ENCODE data around the gene IFNG. TPM values are rescaled to one million over a fixed set of nuclear protein-coding genes. Genes with fewer than 3 reads are reported as not detected.

Gene IFNG
- polyA plus RNA-seq, 1 donor (not counting 4 experiments of a cell fraction or from before 2014, with no cell fraction given), result not detected

GRCh38 chr12:68131867-68132414 lies 27.6 kb downstream of the IFNG start:
- FAIRE-seq, result peak; percentile 97
- Histone ChIP-seq H3K4me2 (ENCODE audit: control insufficient read depth, extremely low read depth, insufficient read depth, low read depth, low read length) (no peak overlapping the region), H3K4me3 (ENCODE audit: control insufficient read depth in 2 of 3, extremely low read depth in 1 of 3, insufficient read depth in 2 of 3, low read depth in 1 of 3, low read length in 3 of 3) (no peak overlapping the region), H3K79me2 (ENCODE audit: control insufficient read depth, insufficient read depth, low read length) (no peaks in the 10 kb centered on the region), H3K9me3 (ENCODE audit: control insufficient read depth, low read depth, low read length) (no peaks in the 10 kb centered on the region), H3K27me3 (ENCODE audit: control insufficient read depth, extremely low read depth, insufficient read depth, low read length) (no peaks in the 10 kb centered on the region), H4K20me1 (ENCODE audit: control insufficient read depth, extremely low read depth, insufficient read depth, low read length) (no peaks in the 10 kb centered on the region), H3K36me3 (ENCODE audit: control insufficient read depth in 2 of 2, extremely low read depth in 1 of 2, insufficient read depth in 2 of 2, low read length in 2 of 2) (no peaks in the 10 kb centered on the region), H3K27ac (ENCODE audit: control insufficient read depth, insufficient read depth, low read length) (no peak overlapping the region), H3K9ac (ENCODE audit: control insufficient read depth, extremely low read depth, insufficient read depth, low read length) (no peak overlapping the region), H2AFZ (ENCODE audit: control insufficient read depth, low read length) (peak overlapping the region; percentile 57), H3K9me1 (ENCODE audit: control insufficient read depth, extremely low read depth, insufficient read depth, low read length) (no peaks in the 10 kb centered on the region), H3K4me1 (ENCODE audit: control insufficient read depth, extremely low read depth, insufficient read depth, low read length) (peaks cover 9% of the 10 kb centered on the region)
- no peak for TF ChIP-seq CTCF (optimal IDR thresholded peaks at IDR 0.05 in 1 of 3, IDR thresholded peaks at IDR 0.05 in 1 of 3, conservative IDR thresholded peaks at IDR 0.05 in 1 of 3; ENCODE audit: extremely low read depth in 1 of 3, insufficient read depth in 2 of 3, low read length in 3 of 3)
- no peak for TF ChIP-seq EZH2 (IDR thresholded peaks at IDR 0.05; ENCODE audit: low read length)
- DNase-seq (ENCODE audit: low read depth, low spot score), result peak; percentile 17
- dilution Hi-C loops (cut with MboI; ENCODE audit: extremely low pct_ligation_motif_present, low sequenced_read_pairs), result no loop called here

- DNase-seq (ENCODE audit: low read depth, low spot score), result no peak
These were observed 29.6 kb downstream of the IFNG start for GRCh38 chr12:68129979-68130378.

More at GRCh38 chr12:68129979-68130378, 29.6 kb downstream of the IFNG start:
- H3K27me3 ChIP-seq (ENCODE audit: control insufficient read depth, extremely low read depth, insufficient read depth, low read length), result no peaks in the 10 kb centered on the region
- no peaks in the 10 kb centered on the region for H4K20me1 ChIP-seq (ENCODE audit: control insufficient read depth, extremely low read depth, insufficient read depth, low read length)
- H3K4me3 ChIP-seq (ENCODE audit: control insufficient read depth in 2 of 3, extremely low read depth in 1 of 3, insufficient read depth in 2 of 3, low read depth in 1 of 3, low read length in 3 of 3), result no peak overlapping the region
- no peak overlapping the region for H3K9ac ChIP-seq (ENCODE audit: control insufficient read depth, extremely low read depth, insufficient read depth, low read length)
- dilution Hi-C loops (cut with MboI; ENCODE audit: extremely low pct_ligation_motif_present, low sequenced_read_pairs), result no loop called here
- no peaks in the 10 kb centered on the region for H3K9me3 ChIP-seq (ENCODE audit: control insufficient read depth, low read depth, low read length)
- no peak overlapping the region for H2AFZ ChIP-seq (ENCODE audit: control insufficient read depth, low read length)
- H3K9me1 ChIP-seq (ENCODE audit: control insufficient read depth, extremely low read depth, insufficient read depth, low read length), result no peaks in the 10 kb centered on the region
- H3K36me3 ChIP-seq (ENCODE audit: control insufficient read depth in 2 of 2, extremely low read depth in 1 of 2, insufficient read depth in 2 of 2, low read length in 2 of 2), result no peaks in the 10 kb centered on the region
- no peak for TF ChIP-seq EZH2 (IDR thresholded peaks at IDR 0.05; ENCODE audit: low read length)
- TF ChIP-seq CTCF (optimal IDR thresholded peaks at IDR 0.05 in 1 of 3, IDR thresholded peaks at IDR 0.05 in 1 of 3, conservative IDR thresholded peaks at IDR 0.05 in 1 of 3; ENCODE audit: extremely low read depth in 1 of 3, insufficient read depth in 2 of 3, low read length in 3 of 3), result no peak
- H3K4me2 ChIP-seq (ENCODE audit: control insufficient read depth, extremely low read depth, insufficient read depth, low read depth, low read length), result no peak overlapping the region
- no peak overlapping the region for H3K27ac ChIP-seq (ENCODE audit: control insufficient read depth, insufficient read depth, low read length)
- peaks cover 9% of the 10 kb centered on the region for H3K4me1 ChIP-seq (ENCODE audit: control insufficient read depth, extremely low read depth, insufficient read depth, low read length)
- FAIRE-seq, result no peak
- H3K79me2 ChIP-seq (ENCODE audit: control insufficient read depth, insufficient read depth, low read length), result no peaks in the 10 kb centered on the region

Data from keratinocyte (primary cell).